HG02943 (cell line): ENCODE data around the gene RESF1.
"Not testable (repeated sequence)": the region's sequence is repeated elsewhere in the genome, so short reads cannot be mapped to it uniquely, and the experiment has no call there.

Experiments used
- ATAC-seq: cut with Tn5 transposase; IDR thresholded peaks from one replicate; pipeline ENCODE4 v1.9.1; 2021; ENCODE audit warnings: mild to moderate bottlenecking, low read depth, moderate library complexity; ENCODE audit not compliant: unreplicated experiment

RESF1 gene, protein sequence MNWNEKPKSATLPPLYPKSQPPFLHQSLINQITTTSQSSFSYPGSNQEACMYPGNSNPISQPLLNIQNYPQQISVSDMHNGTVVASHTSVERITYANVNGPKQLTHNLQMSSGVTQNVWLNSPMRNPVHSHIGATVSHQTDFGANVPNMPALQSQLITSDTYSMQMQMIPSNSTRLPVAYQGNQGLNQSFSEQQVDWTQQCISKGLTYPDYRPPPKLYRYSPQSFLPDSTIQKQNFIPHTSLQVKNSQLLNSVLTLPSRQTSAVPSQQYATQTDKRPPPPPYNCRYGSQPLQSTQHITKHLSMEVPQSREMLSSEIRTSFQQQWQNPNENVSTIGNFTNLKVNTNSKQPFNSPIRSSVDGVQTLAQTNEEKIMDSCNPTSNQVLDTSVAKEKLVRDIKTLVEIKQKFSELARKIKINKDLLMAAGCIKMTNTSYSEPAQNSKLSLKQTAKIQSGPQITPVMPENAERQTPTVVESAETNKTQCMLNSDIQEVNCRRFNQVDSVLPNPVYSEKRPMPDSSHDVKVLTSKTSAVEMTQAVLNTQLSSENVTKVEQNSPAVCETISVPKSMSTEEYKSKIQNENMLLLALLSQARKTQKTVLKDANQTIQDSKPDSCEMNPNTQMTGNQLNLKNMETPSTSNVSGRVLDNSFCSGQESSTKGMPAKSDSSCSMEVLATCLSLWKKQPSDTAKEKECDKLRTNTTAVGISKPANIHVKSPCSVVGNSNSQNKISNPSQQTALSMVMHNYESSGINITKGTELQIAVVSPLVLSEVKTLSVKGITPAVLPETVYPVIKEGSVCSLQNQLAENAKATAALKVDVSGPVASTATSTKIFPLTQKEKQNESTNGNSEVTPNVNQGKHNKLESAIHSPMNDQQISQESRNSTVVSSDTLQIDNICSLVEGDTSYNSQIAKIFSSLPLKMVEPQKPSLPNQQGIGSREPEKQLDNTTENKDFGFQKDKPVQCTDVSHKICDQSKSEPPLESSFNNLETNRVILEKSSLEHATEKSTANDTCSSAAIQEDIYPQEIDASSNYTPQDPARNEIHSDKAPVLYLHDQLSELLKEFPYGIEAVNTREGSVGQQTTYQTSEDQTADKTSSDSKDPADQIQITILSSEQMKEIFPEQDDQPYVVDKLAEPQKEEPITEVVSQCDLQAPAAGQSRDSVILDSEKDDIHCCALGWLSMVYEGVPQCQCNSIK (N-terminal part only)

GRCh38 chr12:31959161-31959700 is at the start of gene RESF1:
TSS of gene RESF1 (plus strand) at chr12:31959415. CDS start at chr12:31980956, 21,541 bp downstream.
- ATAC-seq = peak; percentile 87

- ATAC-seq = no peak
Observed at GRCh38 chr12:31914927-31915326, 44.3 kb upstream of the RESF1 start.

DNA sequence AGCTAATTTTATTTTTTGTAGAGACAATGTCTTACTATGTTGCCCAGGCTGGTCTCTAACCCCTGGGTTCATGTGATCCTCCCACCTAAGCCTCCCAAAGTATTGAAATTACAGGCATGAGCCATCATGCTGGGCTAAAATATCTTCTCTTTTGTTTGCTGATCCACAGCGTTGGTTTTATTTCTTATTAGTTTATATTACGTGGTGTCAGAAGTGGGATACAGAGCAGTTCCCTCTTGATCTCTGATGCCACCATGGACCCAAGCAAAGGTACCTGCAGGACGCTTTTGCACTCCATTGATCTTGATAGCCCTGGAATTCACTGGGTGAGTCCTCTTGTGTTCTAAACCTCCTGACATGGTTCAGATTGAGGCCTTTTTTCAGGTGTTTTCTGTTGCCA is 43.8 kb upstream of the RESF1 start:
- no peak for ATAC-seq

- ATAC-seq = no peak
Observed at GRCh38 chr12:31922341-31923062, 36.7 kb upstream of the RESF1 start.

DNA sequence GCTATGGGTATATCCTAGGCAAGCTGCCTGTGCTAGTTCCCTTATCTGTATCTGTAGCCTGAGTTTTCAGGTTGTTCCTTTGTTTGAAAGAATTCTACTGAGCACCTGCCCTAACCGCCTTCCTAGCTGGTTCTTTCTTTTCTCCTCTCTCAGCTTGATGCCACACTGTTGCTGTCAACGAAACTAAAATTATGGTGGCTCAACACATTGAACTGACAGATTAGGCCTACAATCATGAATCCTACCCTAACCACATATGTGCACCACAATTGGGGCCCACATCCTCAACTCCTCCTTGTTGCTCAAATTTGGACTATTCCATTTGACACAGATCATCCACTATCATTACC is 36.2 kb upstream of the RESF1 start:
- no peak for ATAC-seq

GRCh38 chr12:31928246-31929026 is 30.8 kb upstream of the RESF1 start:
- no peak for ATAC-seq

GRCh38 chr12:31929027-31929526 is 30.1 kb upstream of the RESF1 start:
- ATAC-seq = no peak

GRCh38 chr12:31931796-31932715 is 27.2 kb upstream of the RESF1 start:
- ATAC-seq = no peak

DNA sequence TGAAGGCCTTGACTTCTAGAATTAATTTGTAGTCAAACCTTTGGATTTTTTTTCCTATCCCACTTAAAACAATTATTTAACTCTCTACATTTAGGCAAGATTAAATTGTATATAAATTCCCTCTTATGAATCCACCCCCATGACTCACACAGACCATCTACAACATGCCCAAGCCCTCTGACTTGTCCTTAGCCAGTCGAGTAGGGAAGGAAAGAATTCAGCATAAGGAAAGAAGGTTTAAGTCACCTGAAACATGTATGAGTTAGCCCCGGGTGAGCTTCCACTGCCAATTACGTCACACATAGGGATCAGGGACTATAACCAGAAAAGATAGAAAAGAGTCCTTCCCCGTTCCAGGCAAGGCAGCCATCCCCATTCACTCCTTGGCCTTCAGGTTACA is 14.9 kb upstream of the RESF1 start:
- no peak for ATAC-seq

GRCh38 chr12:31947971-31948370 is 11.2 kb upstream of the RESF1 start:
- no peak for ATAC-seq

GRCh38 chr12:31948697-31949359 is 10.4 kb upstream of the RESF1 start:
- ATAC-seq = not testable (repeated sequence)

- no peak for ATAC-seq
Observed at GRCh38 chr12:31950088-31950487, 9.1 kb upstream of the RESF1 start.

- ATAC-seq = no peak
Observed at GRCh38 chr12:31950492-31950891, 8.7 kb upstream of the RESF1 start.

- ATAC-seq = no peak
Observed at GRCh38 chr12:31951008-31951407, 8.2 kb upstream of the RESF1 start.

DNA sequence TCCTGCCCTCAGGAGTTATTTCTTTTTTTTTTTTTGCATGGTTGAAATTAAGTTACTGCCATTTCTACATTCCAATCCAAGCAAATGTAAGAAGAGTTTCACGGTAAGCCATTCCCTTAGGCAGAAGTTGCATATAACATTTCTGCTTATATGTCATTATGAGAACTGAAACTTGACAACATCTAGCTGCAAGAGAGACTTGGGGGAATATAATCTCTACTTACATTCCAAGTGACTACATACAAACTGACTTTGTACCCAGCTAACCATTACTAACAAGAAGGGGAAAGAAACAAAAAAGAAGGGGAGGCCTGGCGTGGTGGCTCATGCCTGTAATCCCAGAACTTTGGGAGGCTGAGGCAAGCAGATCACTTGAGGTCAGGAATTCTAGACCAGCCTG is 7.3 kb upstream of the RESF1 start:
- ATAC-seq = no peak

- ATAC-seq = no peak
Observed at GRCh38 chr12:31952418-31952817, 6.8 kb upstream of the RESF1 start.
